ENCODE data around the gene ENOX2.

Gene ENOX2

DNA sequence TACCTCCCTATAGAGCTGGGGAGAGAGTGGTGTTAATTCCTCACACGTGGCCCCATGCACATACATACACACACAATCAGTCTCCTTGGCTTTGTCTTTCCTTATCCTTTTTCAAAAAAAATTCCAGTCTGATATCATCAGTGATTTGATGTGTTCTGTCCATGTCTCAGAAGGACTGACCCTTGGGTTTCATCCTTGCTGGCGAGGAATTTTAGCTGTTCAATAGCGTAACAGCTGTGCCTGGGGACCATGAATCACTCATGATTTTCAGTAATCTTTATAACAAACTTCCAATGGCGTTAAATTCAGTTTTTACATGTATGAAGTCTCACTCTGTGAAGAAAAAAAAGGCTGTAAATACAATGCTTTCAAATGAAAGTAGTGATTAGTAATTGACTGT, 296.6 kb downstream of the ENOX2 start:
- DNase-seq, result no peak

DNA sequence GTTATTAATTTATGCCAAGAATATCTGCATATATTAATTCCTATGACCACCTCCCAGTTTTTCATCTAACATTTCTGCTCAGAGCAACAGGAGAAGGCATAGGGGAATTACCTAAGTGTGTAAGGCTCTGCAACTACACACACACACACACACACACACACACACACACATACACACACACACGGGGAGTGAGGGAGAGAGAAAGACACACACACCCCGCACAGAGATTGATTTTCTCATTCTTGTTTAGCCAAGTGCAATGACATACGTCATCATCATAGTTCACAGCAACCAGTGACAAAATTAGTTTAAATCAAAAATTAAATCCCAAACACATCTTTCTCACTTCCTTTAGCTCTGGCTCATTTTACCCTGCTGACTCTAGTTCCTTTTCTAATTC, 298.1 kb downstream of the ENOX2 start:
- DNase-seq, result no peak

DNA sequence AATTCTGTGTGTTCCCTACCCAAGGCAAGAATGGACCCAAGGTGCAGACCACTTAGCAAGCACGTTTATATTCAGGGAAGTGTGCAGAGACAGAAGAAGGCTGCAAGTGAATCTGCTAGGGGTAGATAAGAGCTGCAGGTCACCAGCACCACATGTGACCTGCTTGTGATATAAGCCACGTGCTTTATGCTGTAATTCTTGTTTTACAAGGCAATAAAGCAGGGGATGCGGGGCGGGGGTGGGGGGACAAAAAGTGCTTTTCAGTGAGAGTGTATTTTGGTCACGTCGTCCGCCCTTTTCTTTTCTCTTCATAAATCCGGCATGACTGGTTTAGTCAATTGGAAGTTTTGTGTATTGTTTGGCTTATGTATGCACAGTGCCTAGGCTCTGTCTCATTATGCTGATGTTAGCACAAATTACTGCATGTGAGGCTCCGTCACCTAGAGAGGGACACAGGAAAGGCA, 308.5 kb downstream of the ENOX2 start:
- DNase-seq, result no peak

DNA sequence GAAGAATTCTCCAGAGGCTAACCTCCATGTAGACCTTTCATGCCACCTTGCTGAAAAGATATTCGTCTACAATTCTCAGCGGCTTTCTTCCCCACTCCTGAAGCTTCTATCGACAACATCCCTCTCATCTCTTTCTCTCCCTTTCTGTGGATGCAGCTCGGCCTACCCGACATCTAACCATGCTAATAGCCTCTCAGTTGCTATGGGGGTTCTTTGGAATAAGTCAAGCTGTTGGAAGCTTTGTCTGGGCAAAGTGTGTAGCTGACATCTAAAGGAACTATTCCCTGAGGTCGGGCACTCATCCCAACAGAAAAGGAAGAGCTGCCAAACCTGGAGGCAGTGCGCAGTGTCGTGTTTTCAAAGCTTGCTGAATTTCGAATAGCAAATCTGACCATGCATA, 309.1 kb downstream of the ENOX2 start:
- no peak for DNase-seq

DNA sequence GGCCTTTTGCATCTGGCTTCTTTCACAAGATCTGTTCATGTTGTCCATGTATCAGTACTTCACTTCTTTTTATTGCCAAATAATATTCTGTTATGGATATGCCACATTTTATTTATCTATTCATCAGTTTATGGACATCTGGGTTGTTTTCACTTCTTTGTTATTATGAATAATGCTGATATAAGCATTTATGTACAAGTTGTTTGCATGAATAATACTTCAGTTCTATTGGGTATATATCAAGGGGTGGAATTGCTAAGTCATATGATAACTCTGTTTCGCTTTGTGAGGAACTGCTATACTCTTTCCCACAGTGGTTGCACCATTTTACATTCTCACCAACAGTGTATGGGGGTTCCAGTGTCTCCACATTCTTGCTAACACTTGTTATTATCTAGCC, 310.8 kb downstream of the ENOX2 start:
- no peak for DNase-seq

DNA sequence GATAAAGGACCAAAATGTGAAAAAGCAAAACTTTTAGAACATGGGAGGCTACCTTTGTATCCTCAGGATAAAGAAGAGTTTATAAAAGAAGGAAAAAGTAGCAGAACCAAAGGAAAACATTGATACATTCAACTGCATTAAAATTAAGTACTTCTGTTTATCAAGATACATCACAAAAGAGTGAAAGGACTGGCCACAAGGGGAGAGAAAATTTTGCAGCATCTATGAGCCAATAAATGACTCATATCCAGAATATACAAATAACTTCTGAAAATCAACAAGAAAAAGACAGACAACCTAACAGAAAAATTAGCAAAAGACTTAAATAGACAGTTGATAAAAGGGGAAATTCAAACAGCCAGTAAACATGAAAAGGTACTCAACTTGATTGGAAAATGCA, 324.1 kb downstream of the ENOX2 start:
- no peak for DNase-seq

DNA sequence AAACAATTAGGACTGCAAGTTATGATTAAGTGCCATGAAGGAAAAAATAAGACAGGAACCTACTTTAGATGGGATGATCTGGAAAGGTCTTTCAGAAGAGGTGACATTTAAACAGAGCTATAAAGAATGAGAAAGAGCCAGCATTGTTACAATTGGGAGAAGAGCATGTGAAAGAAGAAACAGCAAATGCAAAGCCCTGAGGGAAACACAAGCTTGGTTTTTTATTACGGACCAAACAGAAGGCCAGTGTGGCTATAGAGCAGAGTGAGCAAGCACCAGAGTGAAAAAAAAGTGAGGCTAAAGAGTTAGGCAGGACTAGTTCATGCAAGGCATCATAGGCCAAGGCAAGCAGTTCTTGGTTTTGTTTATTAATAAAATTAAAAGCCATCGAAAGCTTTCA, 325.6 kb downstream of the ENOX2 start:
- no peak for DNase-seq

DNA sequence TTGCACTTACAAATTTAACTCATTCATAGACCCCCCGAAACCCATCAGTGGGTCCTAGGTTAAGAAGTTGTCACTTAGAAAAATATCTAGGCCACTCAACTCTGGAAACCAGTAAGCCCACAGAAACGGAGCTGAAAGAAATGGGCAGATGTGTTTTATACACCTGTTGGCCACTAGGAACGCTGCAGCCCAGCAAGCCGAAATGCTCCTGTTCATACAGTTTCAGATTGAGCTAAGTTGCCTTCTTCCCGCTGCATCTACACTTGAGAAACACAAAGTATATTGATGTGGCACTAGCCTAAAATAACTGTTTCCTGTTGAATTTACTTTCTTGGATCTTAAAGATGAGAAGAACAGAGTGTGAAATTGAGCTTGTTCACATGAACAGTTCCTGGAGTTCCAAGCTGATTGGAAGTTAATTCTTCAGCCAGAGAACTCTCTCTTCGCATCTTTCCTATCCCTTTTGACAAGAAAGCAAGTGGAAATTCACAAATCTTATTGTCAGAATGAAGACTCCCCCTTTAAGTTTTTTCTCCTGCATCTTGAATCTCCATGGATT, 327.1 kb downstream of the ENOX2 start:
- DNase-seq, result peak; percentile 28

Data from EL (cell line).